Glutamatergic neuron (in vitro differentiated cells): ENCODE results near the gene PKP3. TPM values are rescaled to one million over a fixed set of nuclear protein-coding genes. Genes with fewer than 3 reads are reported as not detected.
A peak's percentile ranks its signal among the peaks of the same experiment; 100 is the strongest.

ENCODE experiments used
- DNase-seq: peaks from one replicate; pipeline ENCODE4 v3.0.0; 2022
- H3K27ac Mint-ChIP-seq: one replicate; pipeline ENCODE4 v1.8.0; 2020; ENCODE audit warnings: mild to moderate bottlenecking, mixed read lengths, inconsistent platforms; ENCODE audit not compliant: unreplicated experiment
- H3K27me3 Mint-ChIP-seq: one replicate; pipeline ENCODE4 v1.8.0; 2020; ENCODE audit warnings: mild to moderate bottlenecking, moderate library complexity, mixed read lengths, inconsistent platforms; ENCODE audit not compliant: unreplicated experiment
- H3K36me3 Mint-ChIP-seq: one replicate; pipeline ENCODE4 v1.8.0; 2020; ENCODE audit warnings: mild to moderate bottlenecking, mixed read lengths, inconsistent platforms; ENCODE audit not compliant: unreplicated experiment
- H3K4me1 Mint-ChIP-seq: one replicate; pipeline ENCODE4 v1.8.0; 2020; ENCODE audit warnings: mild to moderate bottlenecking, low read depth, mixed read lengths, inconsistent platforms; ENCODE audit not compliant: unreplicated experiment
- H3K4me3 Mint-ChIP-seq: one replicate; pipeline ENCODE4 v1.8.0; 2020; ENCODE audit warnings: mild to moderate bottlenecking, mixed read lengths, inconsistent platforms; ENCODE audit not compliant: unreplicated experiment
- H3K9me3 Mint-ChIP-seq: one replicate; pipeline ENCODE4 v1.8.0; 2020; ENCODE audit warnings: mild to moderate bottlenecking, moderate library complexity, mixed read lengths, inconsistent platforms; ENCODE audit not compliant: unreplicated experiment
- total RNA-seq: library from RNA; stranded (reverse); fragmentation: NEBNext Ultra II Directional; extraction: Animal tissue kit (Norgen Biotek cat#: 25700); gene quantifications from one replicate; pipeline ENCODE4 v1.2.1, GENCODE V29; 2021; ENCODE audit not compliant: unreplicated experiment
- TF ChIP-seq, protein P1 (sequence below): fragments of 200-600 bp; sonication (generic); IDR thresholded peaks from one replicate; pipeline ENCODE4 v1.5.0; 2021; ENCODE audit not compliant: partially characterized antibody, unreplicated experiment

The PKP3 gene
- total RNA-seq, 1 donor from 2014 or later: not detected

DNA sequence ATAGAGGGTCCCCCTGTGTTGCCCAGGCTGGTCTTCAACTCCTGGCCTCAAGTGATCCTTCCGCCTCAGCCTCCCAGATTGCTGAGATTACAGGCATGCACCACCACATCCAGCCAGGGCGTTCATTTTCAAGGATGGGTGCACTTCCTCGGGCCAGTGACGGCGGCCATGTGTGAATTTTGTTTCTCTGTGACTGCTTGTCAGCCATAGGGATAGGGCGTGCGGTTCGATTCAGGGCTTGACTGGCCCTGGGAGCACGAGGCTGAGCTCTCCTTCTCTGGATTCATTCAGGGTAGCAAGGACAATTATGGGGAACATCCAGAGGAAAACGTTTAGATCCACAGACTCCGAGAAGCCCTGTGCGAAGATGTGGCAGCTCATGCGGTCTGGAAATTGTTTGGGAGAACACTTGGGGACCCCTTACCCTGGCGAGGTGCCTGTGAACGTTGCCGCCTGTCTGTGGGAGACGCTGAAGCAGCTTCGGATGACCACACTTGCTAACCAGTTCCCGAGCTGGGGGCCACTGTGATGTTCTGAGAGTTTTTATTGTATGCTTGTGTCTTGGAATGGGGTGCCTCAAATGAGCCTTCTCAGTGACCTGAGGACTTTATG is 59.0 kb downstream of the PKP3 start:
- TF ChIP-seq, protein P1, sequence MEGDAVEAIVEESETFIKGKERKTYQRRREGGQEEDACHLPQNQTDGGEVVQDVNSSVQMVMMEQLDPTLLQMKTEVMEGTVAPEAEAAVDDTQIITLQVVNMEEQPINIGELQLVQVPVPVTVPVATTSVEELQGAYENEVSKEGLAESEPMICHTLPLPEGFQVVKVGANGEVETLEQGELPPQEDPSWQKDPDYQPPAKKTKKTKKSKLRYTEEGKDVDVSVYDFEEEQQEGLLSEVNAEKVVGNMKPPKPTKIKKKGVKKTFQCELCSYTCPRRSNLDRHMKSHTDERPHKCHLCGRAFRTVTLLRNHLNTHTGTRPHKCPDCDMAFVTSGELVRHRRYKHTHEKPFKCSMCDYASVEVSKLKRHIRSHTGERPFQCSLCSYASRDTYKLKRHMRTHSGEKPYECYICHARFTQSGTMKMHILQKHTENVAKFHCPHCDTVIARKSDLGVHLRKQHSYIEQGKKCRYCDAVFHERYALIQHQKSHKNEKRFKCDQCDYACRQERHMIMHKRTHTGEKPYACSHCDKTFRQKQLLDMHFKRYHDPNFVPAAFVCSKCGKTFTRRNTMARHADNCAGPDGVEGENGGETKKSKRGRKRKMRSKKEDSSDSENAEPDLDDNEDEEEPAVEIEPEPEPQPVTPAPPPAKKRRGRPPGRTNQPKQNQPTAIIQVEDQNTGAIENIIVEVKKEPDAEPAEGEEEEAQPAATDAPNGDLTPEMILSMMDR: no peak

GRCh38 chr11:453564-453963 is 59.6 kb downstream of the PKP3 start:
- H3K27me3 Mint-ChIP-seq: peaks cover 12% of the 10 kb centered on the region
- H3K4me3 Mint-ChIP-seq: peak overlapping the region; percentile 54
- H3K4me1 Mint-ChIP-seq: peaks cover 35% of the 10 kb centered on the region
- no peak for DNase-seq
- TF ChIP-seq, protein P1: no peak
- H3K27ac Mint-ChIP-seq: no peak overlapping the region
- no peaks in the 10 kb centered on the region for H3K36me3 Mint-ChIP-seq
- peaks cover 11% of the 10 kb centered on the region for H3K9me3 Mint-ChIP-seq

More for the DNA sequence above, 59.0 kb downstream of the PKP3 start:
- Mint-ChIP-seq H3K27me3 (peaks cover 12% of the 10 kb centered on the region), H3K9me3 (peaks cover 11% of the 10 kb centered on the region), H3K4me1 (peaks cover 35% of the 10 kb centered on the region), H3K27ac (no peak overlapping the region), H3K36me3 (no peaks in the 10 kb centered on the region), H3K4me3 (peak overlapping the region; percentile 98)
- no peak for DNase-seq

GRCh38 chr11:454043-454442 is 60.0 kb downstream of the PKP3 start:
- peaks cover 8% of the 10 kb centered on the region for H3K9me3 Mint-ChIP-seq
- H3K27ac Mint-ChIP-seq: no peak overlapping the region
- TF ChIP-seq, protein P1: no peak
- H3K4me3 Mint-ChIP-seq: peak overlapping the region; percentile 54
- peaks cover 32% of the 10 kb centered on the region for H3K4me1 Mint-ChIP-seq
- no peaks in the 10 kb centered on the region for H3K36me3 Mint-ChIP-seq
- no peak for DNase-seq
- peaks cover 12% of the 10 kb centered on the region for H3K27me3 Mint-ChIP-seq

Other genes with a start within 250 kb of the PKP3 start
- not detected for gene SCGB1C1, start 201.1 kb upstream of the PKP3 start, total RNA-seq
- 45.5 TPM for gene BET1L, start 186.8 kb upstream of the PKP3 start, total RNA-seq
- 95.5 TPM for gene RIC8A, start 186.5 kb upstream of the PKP3 start, total RNA-seq
- 23.6 TPM for gene SIRT3, start 157.9 kb upstream of the PKP3 start, total RNA-seq
- gene PSMD13, start 157.2 kb upstream of the PKP3 start, total RNA-seq: 136 TPM
- gene NLRP6, start 115.8 kb upstream of the PKP3 start, total RNA-seq: not detected
- 14.4 TPM for gene PGGHG, start 105.1 kb upstream of the PKP3 start, total RNA-seq
- not detected for gene IFITM5, start 94.7 kb upstream of the PKP3 start, total RNA-seq
- 2.5 TPM for gene IFITM2, start 86.4 kb upstream of the PKP3 start, total RNA-seq
- gene IFITM1, start 80.2 kb upstream of the PKP3 start, total RNA-seq: 2.6 TPM
- 0.93 TPM for gene IFITM3, start 73.3 kb upstream of the PKP3 start, total RNA-seq
- 418 TPM for gene B4GALNT4, start 24.7 kb upstream of the PKP3 start, total RNA-seq
- gene SIGIRR, start 20.8 kb downstream of the PKP3 start, total RNA-seq: 26.5 TPM
- 1.8 TPM for gene ANO9, start 47.8 kb downstream of the PKP3 start, total RNA-seq
- gene PTDSS2, start 56.1 kb downstream of the PKP3 start, total RNA-seq: 123 TPM
- gene RNH1, start 113.0 kb downstream of the PKP3 start, total RNA-seq: 85.9 TPM
- gene HRAS, start 141.4 kb downstream of the PKP3 start, total RNA-seq: 140 TPM
- 2.6 TPM for gene LRRC56, start 143.3 kb downstream of the PKP3 start, total RNA-seq
- gene LMNTD2, start 166.5 kb downstream of the PKP3 start, total RNA-seq: 2.3 TPM
- 9.4 TPM for gene RASSF7, start 166.8 kb downstream of the PKP3 start, total RNA-seq
- gene PHRF1, start 182.3 kb downstream of the PKP3 start, total RNA-seq: 41.6 TPM
- 17.7 TPM for gene IRF7, start 221.7 kb downstream of the PKP3 start, total RNA-seq
- not detected for gene CDHR5, start 230.7 kb downstream of the PKP3 start, total RNA-seq
- gene SCT, start 233.0 kb downstream of the PKP3 start, total RNA-seq: not detected
- 2.9 TPM for gene DRD4, start 243.1 kb downstream of the PKP3 start, total RNA-seq